K562 (cell line): ENCODE results near the gene CUX1. TPM values are rescaled to one million over a fixed set of nuclear protein-coding genes. Genes with fewer than 3 reads are reported as not detected.

ENCODE experiments used
- ATF7 ChIP-seq: fragments of 450-650 bp; IDR thresholded peaks from 2 replicates; pipeline ENCODE4 v1.7.1; 2014; ENCODE audit warnings: mild to moderate bottlenecking, moderate library complexity
- CTCF ChIP-seq, 3 experiments: IDR thresholded peaks in 2 of 3; conservative IDR thresholded peaks in 1 of 3; 2 replicates each; pipeline ENCODE4 v1.5.1; 2011 to 2012; ENCODE audit warnings: low read length in 3 of 3, mild to moderate bottlenecking in 3 of 3, control low read depth in 2 of 3, improper control_type of control experiment in 1 of 3, inconsistent platforms in 1 of 3, low read depth in 1 of 3, mixed read lengths in 1 of 3, moderate library complexity in 1 of 3; ENCODE audit not compliant: insufficient read depth in 2 of 3
- DEAF1 ChIP-seq: fragments of 450-650 bp; formaldehyde crosslinking; IDR thresholded peaks from 2 replicates; pipeline ENCODE4 v1.4.0; 2020; ENCODE audit warnings: mild to moderate bottlenecking, moderate library complexity
- KLF1 ChIP-seq: fragments of 450-650 bp; IDR thresholded peaks from 2 replicates; pipeline ENCODE4 v1.6.1; 2016; ENCODE audit warnings: missing genetic modification characterization, missing compliant biosample characterization
- LARP7 ChIP-seq: fragments of 450-650 bp; IDR thresholded peaks from 2 replicates; pipeline ENCODE4 v1.6.1; 2016
- MAZ ChIP-seq, 2 experiments: fragments of 450-650 bp in 1 of 2; sonication (generic) in 1 of 2; formaldehyde crosslinking; IDR thresholded peaks in 1 of 2; conservative IDR thresholded peaks in 1 of 2; 2 replicates each; pipeline versions ENCODE4 v1.4.0 to v1.5.0; 2020; ENCODE audit warnings: mild to moderate bottlenecking in 1 of 2, missing genetic modification reagents in 1 of 2
- MCM7 ChIP-seq, 2 experiments: fragments of 450-650 bp; IDR thresholded peaks; 2 replicates each; pipeline ENCODE4 v1.6.1; 2016 to 2018
- NR1H2 ChIP-seq: sonication (generic); formaldehyde crosslinking; IDR thresholded peaks from 2 replicates; pipeline ENCODE4 v1.4.0; 2020; ENCODE audit warnings: mild to moderate bottlenecking, missing genetic modification reagents
- NR2F6 ChIP-seq: fragments of 450-650 bp; formaldehyde crosslinking; IDR thresholded peaks from 2 replicates; pipeline ENCODE4 v1.4.0; 2020; ENCODE audit warnings: mild to moderate bottlenecking
- PHB2 ChIP-seq: fragments of 450-650 bp; IDR thresholded peaks from 2 replicates; pipeline ENCODE4 v1.6.1; 2017; ENCODE audit warnings: low read depth
- POLR2G ChIP-seq: fragments of 200-400 bp; formaldehyde crosslinking; IDR thresholded peaks from 2 replicates; pipeline ENCODE4 v1.6.1; 2017; ENCODE audit warnings: low read depth, mild to moderate bottlenecking, antibody characterized with exemption, low read length, moderate library complexity
- RB1 ChIP-seq: fragments of 450-650 bp; IDR thresholded peaks from 2 replicates; pipeline ENCODE4 v1.6.1; 2017; ENCODE audit warnings: low read depth, mild to moderate bottlenecking
- RBM22 ChIP-seq: fragments of 200-400 bp; formaldehyde crosslinking; IDR thresholded peaks from 2 replicates; pipeline ENCODE4 v1.6.1; 2018; ENCODE audit warnings: low read length, low read depth; ENCODE audit not compliant: poor library complexity, severe bottlenecking
- TBL1XR1 ChIP-seq, 2 experiments: IDR thresholded peaks; 2 replicates each; pipeline ENCODE4 v1.6.1; 2012; ENCODE audit warnings: improper control_type of control experiment in 2 of 2, low read length in 2 of 2, mild to moderate bottlenecking in 1 of 2
- XRCC5 ChIP-seq: fragments of 200-400 bp; formaldehyde crosslinking; IDR thresholded peaks from 2 replicates; pipeline ENCODE4 v1.6.1; 2017; ENCODE audit warnings: low read depth, mild to moderate bottlenecking, low read length
- polyA plus RNA-seq, 8 experiments: library from polyadenylated mRNA; depleted of rRNA in 4 of 8; stranded (reverse) in 5 of 8; unstranded in 3 of 8; fragments of >200 nt; fragmentation: Nextera tagmentation in 2 of 8; fragmentation: Illumina TruSeq in 1 of 8; extraction: Ambion mirVana in 2 of 8; extraction: Trizol in 1 of 8; gene quantifications; 2 replicates each; pipeline versions ENCODE4 v1.2.1 to v1.2.3, GENCODE V29; 2011 to 2014; ENCODE audit warnings: inconsistent platforms in 1 of 8, missing spikeins in 1 of 8
- total RNA-seq, 7 experiments: library from RNA; depleted of rRNA in 6 of 7; stranded (reverse); fragments of >200 nt in 6 of 7; fragmentation: Illumina TruSeq in 2 of 7; extraction: Trizol in 2 of 7; gene quantifications; 2 replicates each; pipeline versions ENCODE4 v1.2.1 to v1.2.3, GENCODE V29; 2011 to 2021; ENCODE audit warnings: low replicate concordance in 1 of 7
- TF ChIP-seq, protein P1 (sequence below): IDR thresholded peaks from 2 replicates; pipeline ENCODE4 v1.6.1; 2011; ENCODE audit warnings: borderline replicate concordance, low read depth, mild to moderate bottlenecking, moderate library complexity, low read length; ENCODE audit not compliant: insufficient read depth, poor library complexity, severe bottlenecking
- TF ChIP-seq, protein P2 (sequence below): fragments of 450-650 bp; IDR thresholded peaks from 2 replicates; pipeline ENCODE4 v1.6.1; 2017; ENCODE audit warnings: antibody characterized with exemption, mild to moderate bottlenecking

Gene CUX1
- total and polyA plus RNA-seq, 9 of the 15 experiments (the other 6 are each of a cell fraction or from before 2014, with no cell fraction given), result 3.6 to 55.3 (median 25.2) TPM

DNA sequence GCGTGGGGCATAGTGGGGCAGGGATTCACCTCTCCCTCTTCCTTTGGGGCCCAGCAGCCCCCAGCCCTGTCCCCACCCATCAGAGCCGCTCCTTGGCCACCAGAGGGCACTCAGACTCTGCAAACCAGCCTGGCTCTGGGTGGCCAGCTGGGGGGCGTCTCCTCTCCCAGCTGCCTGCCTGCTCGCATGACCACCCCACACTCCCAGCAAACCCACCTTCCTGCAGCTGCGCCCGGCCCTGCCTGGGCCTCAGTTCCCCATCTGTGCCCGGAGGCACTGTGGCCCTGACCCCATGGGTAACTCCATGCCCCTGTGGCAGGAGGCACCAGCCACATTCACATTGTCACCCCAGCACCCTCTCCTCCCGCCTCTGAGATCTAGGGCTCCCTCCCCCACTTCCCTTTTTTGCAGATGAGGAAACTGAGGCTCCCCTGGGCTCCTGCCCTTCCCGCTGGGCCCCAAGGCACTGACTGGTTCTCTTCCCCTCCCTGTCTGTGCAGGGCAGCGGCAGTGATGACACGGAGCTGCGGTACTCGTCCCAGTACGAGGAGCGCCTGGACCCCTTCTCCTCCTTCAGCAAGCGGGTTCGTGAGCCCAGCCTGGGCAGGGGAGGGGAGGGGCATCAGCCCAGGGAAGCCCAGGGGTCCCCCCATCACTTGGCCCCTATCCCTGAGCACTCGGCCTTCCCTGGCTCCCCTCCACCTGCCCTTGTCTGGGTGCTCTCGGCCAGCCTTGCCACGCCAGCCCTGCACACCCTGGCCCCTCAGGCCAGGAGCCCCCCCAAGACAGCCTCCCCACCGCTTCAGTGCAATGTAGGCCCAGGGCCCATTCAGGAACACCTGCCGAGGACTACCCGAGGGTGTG is 462.3 kb downstream of the CUX1 start (continued):
- TF ChIP-seq CTCF (IDR thresholded peaks at IDR 0.05 in 2 of 3, conservative IDR thresholded peaks at IDR 0.05 in 1 of 3; ENCODE audit: insufficient read depth in 2 of 3, low read depth in 1 of 3, low read length in 3 of 3) (peak; percentile 91 to 96 (median 94)), DEAF1 (CRISPR knock-in tag) (peak; percentile 87), NR1H2 (CRISPR knock-in tag) (0 out of 2 replicates have a peak, but pooled peaks have one; percentile 14), PHB2 (0 out of 2 replicates have a peak, but pooled peaks have one; percentile 14), TBL1XR1 (IDR thresholded peaks at IDR 0.05; ENCODE audit: low read length in 2 of 2) (no peak), RBM22 (peak; percentile 60), MAZ (CRISPR knock-in tag; conservative IDR thresholded peaks at IDR 0.05 in 1 of 2, IDR thresholded peaks at IDR 0.05 in 1 of 2) (peak; percentile 79 to 81; a peak in 3 of 4 replicates), ATF7 (peak; percentile 48; the same call in 1 of the 2 replicates), MCM7 (IDR thresholded peaks at IDR 0.05) (no peak), NR2F6 (CRISPR knock-in tag) (no peak), POLR2G (peak; percentile 44; the same call in 1 of the 2 replicates), LARP7 (peak; percentile 74; the same call in 1 of the 2 replicates), RB1 (peak; percentile 61), XRCC5 (0 out of 2 replicates have a peak, but pooled peaks have one; percentile 39), KLF1 (tag) (peak; percentile 57; the same call in 1 of the 2 replicates)
- TF ChIP-seq, protein P1, sequence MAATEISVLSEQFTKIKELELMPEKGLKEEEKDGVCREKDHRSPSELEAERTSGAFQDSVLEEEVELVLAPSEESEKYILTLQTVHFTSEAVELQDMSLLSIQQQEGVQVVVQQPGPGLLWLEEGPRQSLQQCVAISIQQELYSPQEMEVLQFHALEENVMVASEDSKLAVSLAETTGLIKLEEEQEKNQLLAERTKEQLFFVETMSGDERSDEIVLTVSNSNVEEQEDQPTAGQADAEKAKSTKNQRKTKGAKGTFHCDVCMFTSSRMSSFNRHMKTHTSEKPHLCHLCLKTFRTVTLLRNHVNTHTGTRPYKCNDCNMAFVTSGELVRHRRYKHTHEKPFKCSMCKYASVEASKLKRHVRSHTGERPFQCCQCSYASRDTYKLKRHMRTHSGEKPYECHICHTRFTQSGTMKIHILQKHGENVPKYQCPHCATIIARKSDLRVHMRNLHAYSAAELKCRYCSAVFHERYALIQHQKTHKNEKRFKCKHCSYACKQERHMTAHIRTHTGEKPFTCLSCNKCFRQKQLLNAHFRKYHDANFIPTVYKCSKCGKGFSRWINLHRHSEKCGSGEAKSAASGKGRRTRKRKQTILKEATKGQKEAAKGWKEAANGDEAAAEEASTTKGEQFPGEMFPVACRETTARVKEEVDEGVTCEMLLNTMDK, result peak; percentile 33
- TF ChIP-seq, protein P2, sequence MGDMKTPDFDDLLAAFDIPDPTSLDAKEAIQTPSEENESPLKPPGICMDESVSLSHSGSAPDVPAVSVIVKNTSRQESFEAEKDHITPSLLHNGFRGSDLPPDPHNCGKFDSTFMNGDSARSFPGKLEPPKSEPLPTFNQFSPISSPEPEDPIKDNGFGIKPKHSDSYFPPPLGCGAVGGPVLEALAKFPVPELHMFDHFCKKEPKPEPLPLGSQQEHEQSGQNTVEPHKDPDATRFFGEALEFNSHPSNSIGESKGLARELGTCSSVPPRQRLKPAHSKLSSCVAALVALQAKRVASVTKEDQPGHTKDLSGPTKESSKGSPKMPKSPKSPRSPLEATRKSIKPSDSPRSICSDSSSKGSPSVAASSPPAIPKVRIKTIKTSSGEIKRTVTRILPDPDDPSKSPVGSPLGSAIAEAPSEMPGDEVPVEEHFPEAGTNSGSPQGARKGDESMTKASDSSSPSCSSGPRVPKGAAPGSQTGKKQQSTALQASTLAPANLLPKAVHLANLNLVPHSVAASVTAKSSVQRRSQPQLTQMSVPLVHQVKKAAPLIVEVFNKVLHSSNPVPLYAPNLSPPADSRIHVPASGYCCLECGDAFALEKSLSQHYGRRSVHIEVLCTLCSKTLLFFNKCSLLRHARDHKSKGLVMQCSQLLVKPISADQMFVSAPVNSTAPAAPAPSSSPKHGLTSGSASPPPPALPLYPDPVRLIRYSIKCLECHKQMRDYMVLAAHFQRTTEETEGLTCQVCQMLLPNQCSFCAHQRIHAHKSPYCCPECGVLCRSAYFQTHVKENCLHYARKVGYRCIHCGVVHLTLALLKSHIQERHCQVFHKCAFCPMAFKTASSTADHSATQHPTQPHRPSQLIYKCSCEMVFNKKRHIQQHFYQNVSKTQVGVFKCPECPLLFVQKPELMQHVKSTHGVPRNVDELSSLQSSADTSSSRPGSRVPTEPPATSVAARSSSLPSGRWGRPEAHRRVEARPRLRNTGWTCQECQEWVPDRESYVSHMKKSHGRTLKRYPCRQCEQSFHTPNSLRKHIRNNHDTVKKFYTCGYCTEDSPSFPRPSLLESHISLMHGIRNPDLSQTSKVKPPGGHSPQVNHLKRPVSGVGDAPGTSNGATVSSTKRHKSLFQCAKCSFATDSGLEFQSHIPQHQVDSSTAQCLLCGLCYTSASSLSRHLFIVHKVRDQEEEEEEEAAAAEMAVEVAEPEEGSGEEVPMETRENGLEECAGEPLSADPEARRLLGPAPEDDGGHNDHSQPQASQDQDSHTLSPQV, result no peak
